ENCODE measurements around the gene LRRC4C.

Gene LRRC4C

GRCh38 chr11:41116970-41117369, 342.5 kb downstream of the LRRC4C start:
- no peak for DNase-seq (ENCODE audit: low read depth)

GRCh38 chr11:41115066-41115465, 344.4 kb downstream of the LRRC4C start:
- no peak for DNase-seq (ENCODE audit: low read depth)

- DNase-seq (ENCODE audit: low read depth): no peak
Observed at GRCh38 chr11:41113160-41113559, 346.3 kb downstream of the LRRC4C start.

GRCh38 chr11:41110527-41110926, 348.9 kb downstream of the LRRC4C start:
- no peak for DNase-seq (ENCODE audit: low read depth)

GRCh38 chr11:41102471-41102870, 357.0 kb downstream of the LRRC4C start:
- no peak for DNase-seq (ENCODE audit: low read depth)

GRCh38 chr11:41099654-41100053, 359.8 kb downstream of the LRRC4C start:
- no peak for DNase-seq (ENCODE audit: low read depth)

GRCh38 chr11:41085123-41085522, 374.3 kb downstream of the LRRC4C start:
- no peak for DNase-seq (ENCODE audit: low read depth)

- no peak for DNase-seq (ENCODE audit: low read depth)
Observed at GRCh38 chr11:41081756-41082285, 377.6 kb downstream of the LRRC4C start.

GRCh38 chr11:41074318-41074717, 385.1 kb downstream of the LRRC4C start:
- DNase-seq (ENCODE audit: low read depth): no peak

- DNase-seq (ENCODE audit: low read depth): no peak
Observed at GRCh38 chr11:41065432-41065831, 394.0 kb downstream of the LRRC4C start.

- DNase-seq (ENCODE audit: low read depth): no peak
Observed at GRCh38 chr11:41058138-41058537, 401.3 kb downstream of the LRRC4C start.

- DNase-seq (ENCODE audit: low read depth): no peak
Observed at GRCh38 chr11:41056892-41057569, 402.4 kb downstream of the LRRC4C start.

- no peak for DNase-seq (ENCODE audit: low read depth)
Observed at GRCh38 chr11:41053894-41054293, 405.6 kb downstream of the LRRC4C start.

- DNase-seq (ENCODE audit: low read depth): no peak
Observed at GRCh38 chr11:41051919-41052635, 407.4 kb downstream of the LRRC4C start.

GRCh38 chr11:41050791-41051190, 408.7 kb downstream of the LRRC4C start:
- no peak for DNase-seq (ENCODE audit: low read depth)

- DNase-seq (ENCODE audit: low read depth): no peak
Observed at GRCh38 chr11:41047229-41047628, 412.2 kb downstream of the LRRC4C start.

GRCh38 chr11:41045266-41045665, 414.2 kb downstream of the LRRC4C start:
- no peak for DNase-seq (ENCODE audit: low read depth)

GRCh38 chr11:41044747-41045146, 414.7 kb downstream of the LRRC4C start:
- DNase-seq (ENCODE audit: low read depth): no peak

GRCh38 chr11:41042688-41043087, 416.8 kb downstream of the LRRC4C start:
- no peak for DNase-seq (ENCODE audit: low read depth)

GRCh38 chr11:41040474-41040873, 419.0 kb downstream of the LRRC4C start:
- no peak for DNase-seq (ENCODE audit: low read depth)

- no peak for DNase-seq (ENCODE audit: low read depth)
Observed at GRCh38 chr11:41039592-41039991, 419.9 kb downstream of the LRRC4C start.

GRCh38 chr11:41031551-41032060, 427.8 kb downstream of the LRRC4C start:
- DNase-seq (ENCODE audit: low read depth): no peak

GRCh38 chr11:41020259-41020658, 439.2 kb downstream of the LRRC4C start:
- DNase-seq (ENCODE audit: low read depth): no peak
